ENCODE measurements around the gene DYNLL2. TPM values are rescaled to one million over a fixed set of nuclear protein-coding genes. Genes with fewer than 3 reads are reported as not detected.
A peak's percentile ranks its signal among the peaks of the same experiment; 100 is the strongest.
"Not testable (repeated sequence)": the region's sequence is repeated elsewhere in the genome, so short reads cannot be mapped to it uniquely, and the experiment has no call there.

DYNLL2 gene
- total and polyA plus RNA-seq, 8 donors = 36.3 to 70.8 (median 55.4) TPM

DNA sequence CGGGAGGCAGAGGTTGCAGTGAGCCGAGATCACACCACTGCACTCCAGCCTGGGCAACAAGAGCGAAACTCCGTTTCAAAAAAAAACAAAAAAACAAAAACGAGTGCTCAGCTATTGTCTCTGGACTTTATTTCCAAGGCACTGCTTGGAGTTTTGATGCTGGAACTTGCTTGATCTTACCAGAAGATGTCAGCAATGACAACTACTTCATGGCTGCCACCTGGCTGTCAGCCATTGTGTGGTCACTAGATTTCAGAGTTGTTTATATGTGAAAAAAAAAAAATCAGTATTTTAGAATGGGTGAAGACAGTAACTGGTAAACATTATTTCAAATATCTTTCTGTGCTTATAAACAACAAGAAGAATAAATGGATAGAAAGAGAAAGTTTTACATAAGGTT is 38.7 kb downstream of the DYNLL2 start:
- intact Hi-C loops (cut with DNase I) = no loop called here
- H3K9me3 ChIP-seq = no peaks in the 10 kb centered on the region

DNA sequence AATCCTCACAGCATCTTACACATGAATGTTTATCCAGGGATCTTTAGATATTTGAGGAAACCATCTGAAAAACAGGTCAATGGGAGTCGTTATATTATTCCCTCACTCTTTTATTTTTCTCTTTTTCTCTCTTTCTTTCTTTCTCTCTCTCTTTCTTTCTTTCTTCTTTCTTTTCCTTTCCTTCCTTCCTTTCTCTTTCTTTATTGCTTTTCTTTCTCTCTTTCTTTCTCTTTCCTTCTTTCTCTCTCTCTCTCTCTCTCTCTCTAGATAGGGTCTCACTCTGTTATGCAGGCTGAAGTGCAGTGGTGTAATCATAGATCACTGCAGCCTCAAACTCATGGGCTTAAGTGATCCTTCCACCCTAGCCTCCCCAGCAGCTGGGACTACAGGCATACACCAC is 44.6 kb downstream of the DYNLL2 start:
- Histone ChIP-seq H3K27me3 (peaks cover 0 to 38% of the 10 kb centered on the region in 2 donors), H3K4me1 (no peaks in the 10 kb centered on the region), H3K9me3 (no peaks in the 10 kb centered on the region), H3K4me3 (no peak overlapping the region), H3K36me3 (no peaks in the 10 kb centered on the region), H3K27ac (no peak overlapping the region)
- DNase-seq (no peak), ATAC-seq (no peak)
- TF ChIP-seq, protein P1, sequence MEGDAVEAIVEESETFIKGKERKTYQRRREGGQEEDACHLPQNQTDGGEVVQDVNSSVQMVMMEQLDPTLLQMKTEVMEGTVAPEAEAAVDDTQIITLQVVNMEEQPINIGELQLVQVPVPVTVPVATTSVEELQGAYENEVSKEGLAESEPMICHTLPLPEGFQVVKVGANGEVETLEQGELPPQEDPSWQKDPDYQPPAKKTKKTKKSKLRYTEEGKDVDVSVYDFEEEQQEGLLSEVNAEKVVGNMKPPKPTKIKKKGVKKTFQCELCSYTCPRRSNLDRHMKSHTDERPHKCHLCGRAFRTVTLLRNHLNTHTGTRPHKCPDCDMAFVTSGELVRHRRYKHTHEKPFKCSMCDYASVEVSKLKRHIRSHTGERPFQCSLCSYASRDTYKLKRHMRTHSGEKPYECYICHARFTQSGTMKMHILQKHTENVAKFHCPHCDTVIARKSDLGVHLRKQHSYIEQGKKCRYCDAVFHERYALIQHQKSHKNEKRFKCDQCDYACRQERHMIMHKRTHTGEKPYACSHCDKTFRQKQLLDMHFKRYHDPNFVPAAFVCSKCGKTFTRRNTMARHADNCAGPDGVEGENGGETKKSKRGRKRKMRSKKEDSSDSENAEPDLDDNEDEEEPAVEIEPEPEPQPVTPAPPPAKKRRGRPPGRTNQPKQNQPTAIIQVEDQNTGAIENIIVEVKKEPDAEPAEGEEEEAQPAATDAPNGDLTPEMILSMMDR (IDR thresholded peaks at IDR 0.05) = no peak
- intact Hi-C loops (cut with DNase I) = no loop called here

More for the DNA sequence above, 38.7 kb downstream of the DYNLL2 start:
- peaks cover 0 to 13% of the 10 kb centered on the region in 2 donors for H3K27me3 ChIP-seq
- TF ChIP-seq, protein P1 (IDR thresholded peaks at IDR 0.05) = no peak
- DNase-seq = peak in 2 of 4 donors; percentile 1 to 41
- no peak overlapping the region for H3K27ac ChIP-seq
- no peaks in the 10 kb centered on the region for H3K36me3 ChIP-seq
- ATAC-seq = no peak
- H3K4me3 ChIP-seq = no peak overlapping the region
- no peaks in the 10 kb centered on the region for H3K4me1 ChIP-seq

DNA sequence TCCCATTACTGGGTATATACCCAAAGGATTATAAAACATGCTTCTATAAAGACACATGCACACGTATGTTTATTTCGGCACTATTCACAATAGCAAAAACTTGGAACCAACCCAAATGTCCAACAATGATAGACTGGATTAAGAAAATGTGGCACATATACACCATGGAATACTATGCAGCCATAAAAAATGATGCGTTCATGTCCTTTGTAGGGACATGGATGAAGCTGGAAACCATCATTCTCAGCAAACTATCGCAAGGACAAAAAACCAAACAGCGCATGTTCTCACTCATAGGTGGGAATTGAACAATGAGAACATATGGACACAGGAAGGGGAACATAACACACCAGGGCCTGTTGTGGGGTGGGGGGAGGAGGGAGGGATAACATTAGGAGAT is 49.5 kb downstream of the DYNLL2 start:
- peaks cover 5 to 68% of the 10 kb centered on the region in 2 donors for H3K27me3 ChIP-seq
- H3K4me3 ChIP-seq; H3K4me1 ChIP-seq; H3K9me3 ChIP-seq; intact Hi-C loops (cut with DNase I); ATAC-seq; DNase-seq; H3K27ac ChIP-seq; H3K36me3 ChIP-seq: not testable (repeated sequence)

DNA sequence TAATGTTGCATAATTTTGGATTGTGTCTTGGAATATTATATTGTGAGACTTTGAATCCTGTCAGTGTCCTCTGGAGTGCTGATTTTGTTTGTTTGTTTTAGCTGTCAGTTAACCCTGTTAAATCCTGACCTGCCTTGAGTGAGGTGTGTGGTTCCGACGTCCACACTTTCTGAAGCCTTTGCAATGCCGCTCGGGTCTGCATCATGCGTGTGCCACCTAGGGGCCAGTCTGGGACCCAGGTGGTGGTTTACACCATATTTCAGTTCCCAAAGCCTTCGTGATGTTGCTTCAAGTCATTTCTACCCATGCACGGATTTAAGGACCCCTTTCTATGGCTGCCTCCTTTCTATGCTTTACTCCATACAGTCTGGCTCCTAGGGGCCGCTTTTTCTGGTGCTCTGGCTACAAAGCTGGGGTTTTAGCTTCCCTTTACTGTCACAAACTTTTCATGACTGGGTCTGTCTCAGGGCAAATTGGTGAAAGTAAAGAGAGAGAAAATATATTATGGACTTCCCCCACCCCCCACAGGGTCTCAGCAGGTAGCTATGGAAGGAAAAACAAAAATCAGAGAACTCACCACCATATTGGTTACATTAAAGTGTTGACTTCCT is 53.6 kb downstream of the DYNLL2 start:
- Histone ChIP-seq H3K27ac (no peak overlapping the region), H3K9me3 (no peaks in the 10 kb centered on the region), H3K36me3 (no peaks in the 10 kb centered on the region), H3K4me1 (no peaks in the 10 kb centered on the region), H3K4me3 (no peak overlapping the region), H3K27me3 (peaks cover 9 to 53% of the 10 kb centered on the region in 2 donors)
- intact Hi-C loops (cut with DNase I) = no loop called here
- TF ChIP-seq, protein P1 (IDR thresholded peaks at IDR 0.05) = no peak
- peak; percentile 43 for ATAC-seq
- peak in 1 of 4 donors; percentile 7 for DNase-seq

DNA sequence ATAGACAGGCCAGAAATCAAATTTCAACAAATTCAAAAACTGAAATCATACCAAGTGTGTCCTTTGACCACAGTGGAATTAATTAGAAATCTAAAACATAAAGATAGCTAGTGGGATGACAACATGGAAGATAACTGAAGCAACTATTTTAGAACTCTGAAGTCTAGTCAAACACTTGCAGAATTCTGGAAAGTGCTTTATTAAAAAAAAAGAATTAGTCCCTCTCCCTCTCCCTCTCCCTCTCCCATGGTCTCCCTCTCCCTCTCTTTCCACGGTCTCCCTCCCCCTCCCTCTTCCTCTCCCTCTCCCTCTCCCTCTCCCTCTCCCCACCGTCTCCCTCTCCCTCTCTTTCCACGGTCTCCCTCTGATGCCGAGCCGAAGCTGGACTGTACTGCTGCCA is 58.3 kb downstream of the DYNLL2 start:
- Histone ChIP-seq H3K36me3 (no peaks in the 10 kb centered on the region), H3K9me3 (peaks cover 0 to 25% of the 10 kb centered on the region in 2 donors), H3K4me1 (no peaks in the 10 kb centered on the region), H3K27me3 (peaks cover 9 to 18% of the 10 kb centered on the region in 2 donors), H3K27ac (no peak overlapping the region), H3K4me3 (no peak overlapping the region)
- DNase-seq = no peak
- no peak for ATAC-seq
- intact Hi-C loops (cut with DNase I) = no loop called here
- TF ChIP-seq, protein P1 (IDR thresholded peaks at IDR 0.05) = no peak

DNA sequence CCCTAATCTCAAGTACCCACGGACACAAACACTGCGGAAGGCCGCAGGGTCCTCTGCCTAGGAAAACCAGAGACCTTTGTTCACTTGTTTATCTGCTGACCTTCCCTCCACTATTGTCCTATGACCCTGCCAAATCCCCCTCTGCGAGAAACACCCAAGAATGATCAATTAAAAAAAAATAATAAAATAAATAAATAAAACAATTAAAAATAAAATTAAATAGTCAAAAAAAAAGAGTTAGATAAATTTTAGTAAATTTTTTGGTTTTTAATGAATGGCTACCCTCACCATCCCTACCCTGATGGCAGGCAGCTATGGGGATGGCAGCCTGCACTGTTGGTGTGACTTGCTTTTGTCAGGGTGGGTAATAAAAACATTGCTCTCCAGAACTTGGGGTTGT is 60.1 kb downstream of the DYNLL2 start:
- H3K36me3 ChIP-seq; intact Hi-C loops (cut with DNase I): not testable (repeated sequence)

More for the DNA sequence above, 60.1 kb downstream of the DYNLL2 start:
- H3K4me1 ChIP-seq, H3K27me3 ChIP-seq, H3K4me3 ChIP-seq, DNase-seq, H3K27ac ChIP-seq, ATAC-seq: not testable (repeated sequence)
- peaks cover 0 to 26% of the 10 kb centered on the region in 2 donors for H3K9me3 ChIP-seq
